Activated naive CD4-positive, alpha-beta T cell treated with anti-CD3 and anti-CD28 coated beads, Interleukin-2, amount 50 U/mL, for 16 hours (primary cell): ENCODE results near the gene CASD1.

Experiments used
- DNase-seq: peaks from one replicate; pipeline ENCODE4 v3.0.0-alpha.2; 2020

CASD1 gene

DNA sequence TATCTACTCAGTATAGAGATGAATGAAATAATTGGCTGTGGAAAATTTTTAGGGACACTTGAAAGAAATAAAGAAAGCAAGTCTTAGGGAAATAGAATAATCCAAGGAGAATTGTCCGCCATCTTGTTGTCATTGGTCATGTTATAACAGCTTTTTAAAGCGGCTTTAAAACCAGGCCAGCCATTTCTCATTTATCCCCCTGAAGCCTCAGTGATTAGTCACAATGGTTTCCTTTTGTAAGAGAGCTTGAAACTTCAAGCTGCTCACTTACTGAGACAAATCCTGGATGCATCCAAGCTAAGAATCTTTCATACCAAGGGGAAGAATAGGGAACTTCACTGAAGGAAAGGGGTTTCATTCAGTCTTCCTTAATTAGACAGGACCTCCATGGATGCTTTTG is 78.5 kb downstream of the CASD1 start:
- no peak for DNase-seq

DNA sequence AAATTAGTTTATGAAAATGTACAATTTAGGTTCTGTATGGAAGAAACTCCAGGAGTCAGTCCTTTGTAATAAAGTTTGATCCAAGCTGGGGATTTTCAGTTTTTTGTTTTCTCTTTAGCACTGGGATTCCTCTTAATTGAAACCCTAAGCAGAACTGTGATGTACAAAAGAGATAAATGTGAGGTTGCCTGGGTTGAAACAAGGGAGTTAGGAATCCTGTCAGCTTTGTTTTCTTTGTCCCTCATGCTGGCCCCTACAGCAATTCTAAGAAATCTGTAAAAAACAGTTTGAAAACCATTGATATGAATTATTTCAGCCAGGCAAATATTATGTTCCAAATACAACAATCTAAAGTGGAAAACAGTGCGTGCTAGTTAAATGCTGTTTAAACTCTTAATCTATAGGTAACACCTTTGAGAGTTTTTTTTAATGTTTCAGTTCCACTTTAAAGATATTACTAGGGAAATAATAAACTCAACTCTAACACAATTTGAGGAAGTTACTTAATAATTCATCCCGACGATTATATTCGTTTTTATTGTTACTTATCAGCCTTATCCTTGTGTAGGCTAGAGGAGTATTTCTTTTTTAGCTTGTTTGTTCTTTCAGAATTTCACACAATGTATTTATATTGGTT is 81.0 kb downstream of the CASD1 start:
- no peak for DNase-seq

- no peak for DNase-seq
Observed at GRCh38 chr7:94591176-94591575, 81.6 kb downstream of the CASD1 start.

DNA sequence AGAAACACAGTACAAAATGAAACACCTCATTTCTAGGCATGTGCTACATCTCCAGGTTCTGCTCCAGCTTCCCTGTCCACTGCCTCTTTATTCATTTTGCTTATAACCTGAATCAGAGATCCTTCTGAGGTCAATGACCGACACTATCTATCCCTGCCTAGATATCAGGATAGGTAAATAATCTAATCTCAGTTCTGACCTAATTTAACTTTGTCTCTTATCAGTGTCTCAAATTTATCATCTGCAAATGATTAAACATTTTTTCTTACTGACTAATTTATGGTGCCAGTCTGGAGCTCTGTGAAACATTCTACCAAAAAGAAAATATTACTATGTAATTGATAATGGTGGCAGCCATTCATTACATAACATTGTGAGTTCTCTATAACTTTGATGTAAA is 85.3 kb downstream of the CASD1 start:
- no peak for DNase-seq

GRCh38 chr7:94595717-94596116 is 86.1 kb downstream of the CASD1 start:
- DNase-seq, result no peak

- DNase-seq, result no peak
Observed at GRCh38 chr7:94600267-94600666, 90.7 kb downstream of the CASD1 start.

DNA sequence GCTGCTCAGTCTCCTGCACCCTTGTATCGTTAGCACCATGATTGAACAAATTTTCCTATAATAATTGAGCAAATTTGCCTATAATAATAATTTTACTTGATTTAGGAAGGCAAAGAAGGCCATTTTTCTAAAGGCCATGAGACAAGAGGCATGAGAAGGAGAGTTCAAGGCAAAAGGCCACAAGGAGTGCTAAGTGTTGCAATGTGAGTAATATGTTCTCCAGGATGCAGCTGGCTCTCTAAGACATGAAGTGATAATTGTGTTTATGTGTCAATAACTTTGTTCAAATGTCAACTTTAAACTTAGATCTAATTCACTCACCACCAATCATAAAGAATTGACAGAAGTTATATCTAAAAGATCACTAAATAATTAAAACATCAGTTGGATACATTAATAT is 92.6 kb downstream of the CASD1 start:
- DNase-seq, result no peak

- no peak for DNase-seq
Observed at GRCh38 chr7:94605031-94605430, 95.4 kb downstream of the CASD1 start.
